ENCODE data around the gene TEAD1. TPM values are rescaled to one million over a fixed set of nuclear protein-coding genes. Genes with fewer than 3 reads are reported as not detected.

TEAD1 gene
- total RNA-seq, 1 donor from 2014 or later = 51.9 TPM

GRCh38 chr11:12673601-12673923 lies 659 bp upstream of the TEAD1 start:
- intact Hi-C loops (cut with DNase I) = loop anchor here (10.0 kb wide), 1 partner anchor 131 kb away; no protein-coding TSS in a partner anchor

GRCh38 chr11:12674571-12674935 lies 332 bp downstream of the TEAD1 start:
- intact Hi-C loops (cut with DNase I) = loop anchor here (10.0 kb wide), 1 partner anchor 130 kb away; no protein-coding TSS in a partner anchor
- Histone ChIP-seq H3K9me3 (no peaks in the 10 kb centered on the region), H3K4me1 (peaks cover 38% of the 10 kb centered on the region), H3K27ac (peak overlapping the region; percentile 93), H3K36me3 (no peaks in the 10 kb centered on the region), H3K27me3 (ENCODE audit: low read depth) (no peaks in the 10 kb centered on the region), H3K4me3 (peak overlapping the region; percentile 74)
- DNase-seq (no peak), ATAC-seq (peak; percentile 28 to 53)
- TF ChIP-seq CTCF (IDR thresholded peaks at IDR 0.05) = no peak

More at GRCh38 chr11:12673601-12673923, 659 bp upstream of the TEAD1 start:
- no peaks in the 10 kb centered on the region for H3K9me3 ChIP-seq
- peak overlapping the region; percentile 93 for H3K27ac ChIP-seq
- no peaks in the 10 kb centered on the region for H3K27me3 ChIP-seq (ENCODE audit: low read depth)
- no peak for DNase-seq
- H3K4me1 ChIP-seq = peaks cover 28% of the 10 kb centered on the region
- peak in 1 of 2 donors; percentile 54 for ATAC-seq
- no peak for TF ChIP-seq CTCF (IDR thresholded peaks at IDR 0.05)
- H3K4me3 ChIP-seq = peak overlapping the region; percentile 74
- H3K36me3 ChIP-seq = no peaks in the 10 kb centered on the region

- DNase-seq (peak; percentile 50), ATAC-seq (peak in 1 of 2 donors; percentile 3)
- no peaks in the 10 kb centered on the region for H3K36me3 ChIP-seq
- H3K4me1 ChIP-seq = peaks cover 43% of the 10 kb centered on the region
- H3K9me3 ChIP-seq = no peaks in the 10 kb centered on the region
- peak overlapping the region; percentile 93 for H3K27ac ChIP-seq
- TF ChIP-seq CTCF (IDR thresholded peaks at IDR 0.05) = no peak
- H3K27me3 ChIP-seq (ENCODE audit: low read depth) = no peaks in the 10 kb centered on the region
- intact Hi-C loops (cut with DNase I) = loop anchor here (10.0 kb wide), 1 partner anchor 130 kb away; no protein-coding TSS in a partner anchor
- peak overlapping the region; percentile 74 for H3K4me3 ChIP-seq
These were observed 895 bp downstream of the TEAD1 start for GRCh38 chr11:12674936-12675696.

- Histone ChIP-seq H3K36me3 (no peaks in the 10 kb centered on the region), H3K27ac (peak overlapping the region; percentile 88), H3K27me3 (ENCODE audit: low read depth) (no peaks in the 10 kb centered on the region), H3K9me3 (no peaks in the 10 kb centered on the region), H3K4me1 (peaks cover 54% of the 10 kb centered on the region), H3K4me3 (peak overlapping the region; percentile 74)
- no peak for TF ChIP-seq CTCF (IDR thresholded peaks at IDR 0.05)
- intact Hi-C loops (cut with DNase I) = loop anchor here (10.0 kb wide), 1 partner anchor 129 kb away; no protein-coding TSS in a partner anchor
- ATAC-seq (no peak), DNase-seq (no peak)
These were observed 1.9 kb downstream of the TEAD1 start for GRCh38 chr11:12675951-12676711.

- Histone ChIP-seq H3K36me3 (no peaks in the 10 kb centered on the region), H3K27me3 (ENCODE audit: low read depth) (no peaks in the 10 kb centered on the region), H3K4me3 (peak overlapping the region; percentile 74), H3K9me3 (no peaks in the 10 kb centered on the region), H3K27ac (peak overlapping the region; percentile 44), H3K4me1 (peaks cover 55% of the 10 kb centered on the region)
- ATAC-seq (no peak), DNase-seq (no peak)
- intact Hi-C loops (cut with DNase I) = loop anchor here (10.0 kb wide), 1 partner anchor 128 kb away; no protein-coding TSS in a partner anchor
- TF ChIP-seq CTCF (IDR thresholded peaks at IDR 0.05) = no peak
These were observed 2.9 kb downstream of the TEAD1 start for GRCh38 chr11:12677131-12677530.
